Neuronal stem cell (in vitro differentiated cells): ENCODE results near the gene MRPS35.

Source experiments
- DNase-seq: peaks from one replicate; pipeline ENCODE4 v3.0.0-alpha.2; 2013; ENCODE audit warnings: low spot score
- H2AFZ ChIP-seq: one replicate; pipeline ENCODE4 v1.6.1; 2013; ENCODE audit warnings: mild to moderate bottlenecking, low read length, inconsistent platforms
- H2AK5ac ChIP-seq: 2 replicates; pipeline ENCODE4 v1.6.1; 2013; ENCODE audit warnings: low read depth, mild to moderate bottlenecking, inconsistent platforms, low read length, moderate library complexity, mixed read lengths
- H2BK120ac ChIP-seq: 2 replicates; pipeline ENCODE4 v1.6.1; 2013; ENCODE audit warnings: low read depth, mild to moderate bottlenecking, inconsistent platforms, low read length, moderate library complexity, mixed read lengths
- H2BK12ac ChIP-seq: one replicate; pipeline ENCODE4 v1.6.1; 2013; ENCODE audit warnings: low read length, inconsistent platforms
- H2BK15ac ChIP-seq: 2 replicates; pipeline ENCODE4 v1.6.1; 2013; ENCODE audit warnings: mild to moderate bottlenecking, low read length, inconsistent platforms, mixed read lengths
- H2BK5ac ChIP-seq: one replicate; pipeline ENCODE4 v1.6.1; 2013; ENCODE audit warnings: inconsistent platforms, mild to moderate bottlenecking, low read length, moderate library complexity
- H3K14ac ChIP-seq: one replicate; pipeline ENCODE4 v1.6.1; 2013; ENCODE audit warnings: low read length, inconsistent platforms
- H3K18ac ChIP-seq: 2 replicates; pipeline ENCODE4 v1.6.1; 2013; ENCODE audit warnings: low read length, inconsistent platforms
- H3K23ac ChIP-seq: 2 replicates; pipeline ENCODE4 v1.6.1; 2013; ENCODE audit warnings: low read depth, mild to moderate bottlenecking, mixed read lengths, low read length, inconsistent platforms; ENCODE audit not compliant: poor library complexity
- H3K27ac ChIP-seq: replicated peaks from 3 replicates; pipeline ENCODE4 v1.5.1; 2013; ENCODE audit warnings: low read length, inconsistent platforms
- H3K27me3 ChIP-seq, 3 experiments: 2 replicates each; pipeline ENCODE4 v1.6.1; 2013; ENCODE audit warnings: low read length in 3 of 3, mild to moderate bottlenecking in 2 of 3, inconsistent platforms in 1 of 3, low read depth in 1 of 3, mixed read lengths in 1 of 3, moderate library complexity in 1 of 3; ENCODE audit not compliant: control insufficient read depth in 3 of 3, insufficient read depth in 3 of 3
- H3K36me3 ChIP-seq, 2 donors: replicated peaks in 1 of 2; 2 replicates each; pipeline ENCODE4 v1.6.1; 2013; ENCODE audit warnings: low read length in 2 of 2; ENCODE audit not compliant: control insufficient read depth in 2 of 2, insufficient read depth in 2 of 2
- H3K4ac ChIP-seq: 2 replicates; pipeline ENCODE4 v1.6.1; 2013; ENCODE audit warnings: inconsistent platforms, mild to moderate bottlenecking, low read length, moderate library complexity
- H3K4me1 ChIP-seq, 2 donors: 1 replicate in 1 of 2; 2 replicates in 1 of 2; pipeline ENCODE4 v1.6.1; 2013; ENCODE audit warnings: low read length in 2 of 2, low read depth in 1 of 2; ENCODE audit not compliant: control insufficient read depth in 2 of 2, insufficient read depth in 1 of 2
- H3K4me2 ChIP-seq: one replicate; pipeline ENCODE4 v1.6.1; 2013; ENCODE audit warnings: mild to moderate bottlenecking, low read length, inconsistent platforms; ENCODE audit not compliant: insufficient read depth, poor library complexity, severe bottlenecking
- H3K4me3 ChIP-seq, 2 donors: 2 replicates each; pipeline ENCODE4 v1.5.1; 2013; ENCODE audit warnings: low read length in 2 of 2, mild to moderate bottlenecking in 2 of 2, inconsistent platforms in 1 of 2, moderate library complexity in 1 of 2
- H3K79me1 ChIP-seq: one replicate; pipeline ENCODE4 v1.6.1; 2013; ENCODE audit warnings: low read depth, mild to moderate bottlenecking, inconsistent platforms, low read length, moderate library complexity
- H3K9ac ChIP-seq: one replicate; pipeline ENCODE4 v1.6.1; 2013; ENCODE audit warnings: mild to moderate bottlenecking, low read depth, low read length, inconsistent platforms; ENCODE audit not compliant: poor library complexity
- H3K9me3 ChIP-seq, 2 donors: replicated peaks in 1 of 2; 2 replicates each; pipeline versions ENCODE3 to v1.6.1; 2013; ENCODE audit warnings: low read length in 2 of 2, mild to moderate bottlenecking in 2 of 2, inconsistent platforms in 1 of 2, low read depth in 1 of 2, mixed read lengths in 1 of 2, moderate library complexity in 1 of 2; ENCODE audit not compliant: control insufficient read depth in 2 of 2, insufficient read depth in 1 of 2
- H4K8ac ChIP-seq: one replicate; pipeline ENCODE4 v1.6.1; 2013; ENCODE audit warnings: low read depth, mild to moderate bottlenecking, inconsistent platforms, low read length, moderate library complexity
- H4K91ac ChIP-seq: one replicate; pipeline ENCODE4 v1.6.1; 2013; ENCODE audit warnings: low read length, low read depth, mild to moderate bottlenecking, inconsistent platforms; ENCODE audit not compliant: poor library complexity
- WGBS, 2 donors: extraction: QIAGEN DNeasy Blood & Tissue Kit; methylation state at CpG; one replicate each; pipeline ENCODE4 v1.1.7; 2013; ENCODE audit warnings: missing lambda C conversion rate in 2 of 2, mixed read lengths in 1 of 2; ENCODE audit not compliant: insufficient read length in 2 of 2, insufficient replicate concordance in 1 of 2; ENCODE audit errors: extremely low coverage in 2 of 2; 5-methylcytosine and 5-hydroxymethylcytosine counted together

The MRPS35 gene

DNA sequence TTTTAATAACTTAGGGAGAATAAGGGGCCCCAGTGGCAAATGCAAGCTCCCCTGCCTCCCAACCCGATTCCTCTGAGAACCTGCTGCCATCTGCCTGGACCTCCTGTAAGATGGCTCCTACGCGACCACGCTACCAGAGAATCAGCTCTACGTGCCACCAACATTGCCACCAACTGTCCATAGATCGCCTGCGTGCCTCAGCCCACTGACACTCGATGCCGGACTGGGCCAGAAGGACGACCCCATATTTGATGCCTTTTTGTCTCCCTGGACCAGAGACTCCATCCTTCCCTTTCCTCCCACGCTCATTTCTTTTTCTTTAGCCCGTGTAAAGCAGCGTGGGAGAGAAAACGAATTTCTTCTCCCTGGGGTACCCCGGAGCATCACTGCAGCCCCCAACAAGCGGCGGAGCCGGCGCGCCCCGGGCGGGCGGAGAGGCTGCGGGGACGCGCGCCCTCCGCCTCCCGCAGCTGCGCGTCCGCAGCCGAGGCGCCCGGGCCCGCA, 68.8 kb downstream of the MRPS35 start:
- Histone ChIP-seq H3K27me3 (no peaks in the 10 kb centered on the region), H2AK5ac (no peak overlapping the region), H3K23ac (no peak overlapping the region), H2AFZ (peak overlapping the region; percentile 92), H3K9me3 (peaks cover 0 to 6% of the 10 kb centered on the region in 2 donors), H3K4me2 (peak overlapping the region; percentile 86), H3K4me1 (peaks cover 13 to 20% of the 10 kb centered on the region in 2 donors), H3K27ac (peak overlapping the region; percentile 87), H3K18ac (peak overlapping the region; percentile 99), H2BK5ac (peak overlapping the region; percentile 95), H3K4me3 (peak overlapping the region; percentile 70 to 81), H4K8ac (no peak overlapping the region), H3K4ac (no peak overlapping the region), H2BK15ac (peak overlapping the region; percentile 23), H4K91ac (no peak overlapping the region), H3K14ac (no peak overlapping the region), H3K79me1 (peaks cover 5% of the 10 kb centered on the region), H2BK12ac (peak overlapping the region; percentile 93), H3K36me3 (peaks cover 0 to 29% of the 10 kb centered on the region in 2 donors), H2BK120ac (peak overlapping the region; percentile 4), H3K9ac (peak overlapping the region; percentile 22)
- DNase-seq: no peak
- no CpG with 5 or more reads among the region's 36 CpGs for WGBS, 2 donors

DNA sequence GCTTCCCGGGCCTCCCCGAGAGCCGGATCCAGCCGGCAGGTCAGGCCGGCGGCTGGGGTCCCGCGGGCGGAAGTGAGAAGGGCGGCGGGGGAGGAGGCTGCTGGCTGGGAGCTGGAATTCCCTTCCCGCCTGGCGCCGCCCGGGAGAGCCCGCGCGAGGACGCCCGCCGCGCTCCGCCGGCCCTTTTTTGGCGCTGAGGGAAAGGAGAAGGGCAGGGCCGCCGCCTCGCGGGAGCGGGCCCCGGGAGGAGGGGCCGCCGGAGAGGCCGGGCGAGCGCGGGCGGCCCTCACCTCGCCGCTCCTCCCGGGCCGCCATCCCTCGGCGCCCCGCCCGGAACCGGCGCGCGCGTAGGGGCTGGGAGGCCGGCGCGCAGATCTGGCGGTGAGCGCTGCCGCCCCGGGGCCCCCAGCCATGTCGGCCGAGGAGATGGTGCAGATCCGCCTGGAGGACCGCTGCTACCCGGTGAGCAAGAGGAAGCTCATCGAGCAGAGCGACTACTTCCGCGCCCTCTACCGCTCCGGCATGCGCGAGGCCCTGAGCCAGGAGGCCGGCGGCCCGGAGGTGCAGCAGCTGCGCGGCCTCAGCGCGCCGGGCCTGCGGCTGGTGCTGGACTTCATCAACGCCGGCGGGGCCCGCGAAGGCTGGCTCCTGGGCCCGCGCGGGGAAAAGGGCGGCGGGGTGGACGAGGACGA, 69.4 kb downstream of the MRPS35 start, which contains the start of the genes KLHL42 and MANSC4:
Gene KLHL42 (plus strand): TSS at position 314 of the 692 bp plus-strand sequence. CDS start 98 bp downstream, at position 412.
Gene MANSC4 (minus strand): TSS at position 317 of the 692 bp plus-strand sequence. CDS start 8,960 bp downstream, outside the sequence.
- Histone ChIP-seq H3K36me3 (peaks cover 0 to 35% of the 10 kb centered on the region in 2 donors), H2BK15ac (peak within 1 kb of the TSS; percentile 34), H3K9me3 (peaks cover 0 to 8% of the 10 kb centered on the region in 2 donors), H3K4me2 (peak within 1 kb of the TSS; percentile 86), H2BK120ac (peak within 1 kb of the TSS; percentile 83), H3K14ac (peak within 1 kb of the TSS; percentile 94), H3K4me1 (peaks cover 13 to 20% of the 10 kb centered on the region in 2 donors), H2AK5ac (peak within 1 kb of the TSS; percentile 93), H3K27me3 (no peaks in the 10 kb centered on the region), H2BK5ac (peak within 1 kb of the TSS; percentile 95), H3K23ac (peak within 1 kb of the TSS; percentile 99), H3K9ac (peak within 1 kb of the TSS; percentile 97), H4K8ac (peak within 1 kb of the TSS; percentile 96), H3K79me1 (peaks cover 5% of the 10 kb centered on the region), H3K27ac (peak within 1 kb of the TSS; percentile 87), H3K4ac (peak within 1 kb of the TSS; percentile 76), H3K4me3 (peak within 1 kb of the TSS; percentile 70 to 81), H2AFZ (peak within 1 kb of the TSS; percentile 92), H4K91ac (no peak within 1 kb of the TSS), H2BK12ac (peak within 1 kb of the TSS; percentile 93), H3K18ac (peak within 1 kb of the TSS; percentile 99)
- peak; percentile 73 for DNase-seq
- WGBS, 2 donors: no CpG with 5 or more reads among the region's 92 CpGs

DNA sequence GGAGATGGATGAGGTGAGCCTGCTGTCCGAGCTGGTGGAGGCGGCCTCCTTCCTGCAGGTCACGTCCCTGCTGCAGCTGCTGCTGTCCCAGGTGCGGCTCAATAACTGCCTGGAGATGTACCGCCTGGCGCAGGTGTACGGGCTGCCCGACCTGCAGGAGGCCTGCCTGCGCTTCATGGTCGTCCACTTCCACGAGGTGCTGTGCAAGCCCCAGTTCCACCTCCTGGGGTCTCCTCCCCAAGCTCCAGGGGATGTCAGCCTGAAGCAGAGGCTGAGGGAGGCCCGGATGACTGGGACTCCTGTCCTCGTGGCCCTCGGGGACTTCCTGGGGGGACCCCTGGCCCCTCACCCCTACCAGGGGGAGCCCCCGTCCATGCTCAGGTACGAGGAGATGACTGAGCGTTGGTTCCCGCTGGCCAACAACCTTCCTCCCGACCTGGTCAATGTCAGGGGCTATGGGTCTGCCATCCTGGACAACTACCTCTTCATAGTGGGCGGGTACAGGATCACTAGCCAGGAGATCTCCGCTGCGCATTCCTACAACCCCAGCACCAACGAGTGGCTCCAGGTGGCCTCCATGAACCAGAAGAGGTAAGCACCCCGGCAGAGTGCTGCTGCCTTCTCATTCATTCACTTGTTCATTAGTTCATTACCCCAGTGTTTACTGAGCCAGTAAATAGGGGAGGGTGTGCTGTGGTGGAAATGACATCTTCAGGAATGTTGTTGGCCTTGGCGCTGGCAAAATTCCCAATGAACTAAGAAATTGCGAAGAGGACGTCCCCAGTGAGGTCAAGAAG, 70.2 kb downstream of the MRPS35 start:
- H2AFZ ChIP-seq: peak overlapping the region; percentile 92
- H3K14ac ChIP-seq: peak overlapping the region; percentile 94
- peak; percentile 14 for DNase-seq
- peak overlapping the region; percentile 34 for H2BK15ac ChIP-seq
- H2BK12ac ChIP-seq: peak overlapping the region; percentile 84
- H3K18ac ChIP-seq: peak overlapping the region; percentile 99
- peak overlapping the region; percentile 95 for H2BK5ac ChIP-seq
- peak overlapping the region; percentile 97 for H3K9ac ChIP-seq
- no peak overlapping the region for H4K91ac ChIP-seq
- peak overlapping the region; percentile 99 for H3K23ac ChIP-seq
- H3K27ac ChIP-seq: peak overlapping the region; percentile 87
- H3K27me3 ChIP-seq: no peaks in the 10 kb centered on the region
- peak overlapping the region; percentile 96 for H4K8ac ChIP-seq
- H3K4me1 ChIP-seq: peaks cover 13 to 20% of the 10 kb centered on the region in 2 donors
- peaks cover 0 to 42% of the 10 kb centered on the region in 2 donors for H3K36me3 ChIP-seq
- peak overlapping the region; percentile 70 to 81 for H3K4me3 ChIP-seq
- no peak overlapping the region for H3K4ac ChIP-seq
- peak overlapping the region; percentile 83 for H2BK120ac ChIP-seq
- H3K4me2 ChIP-seq: peak overlapping the region; percentile 86
- H3K9me3 ChIP-seq: peaks cover 0 to 13% of the 10 kb centered on the region in 2 donors
- H2AK5ac ChIP-seq: peak overlapping the region; percentile 93
- H3K79me1 ChIP-seq: peaks cover 5% of the 10 kb centered on the region
- WGBS, 2 donors: no CpG with 5 or more reads among the region's 27 CpGs
